COLO829 (cell line): ENCODE measurements around the gene RECK.
A peak's percentile ranks its signal among the peaks of the same experiment; 100 is the strongest.

ENCODE experiments used
- DNase-seq: peaks from one replicate; pipeline ENCODE4 v3.0.0; 2012; ENCODE audit warnings: low spot score

Gene RECK

GRCh38 chr9:36140086-36141084 lies 103.7 kb downstream of the RECK start:
- no peak for DNase-seq

GRCh38 chr9:36141288-36141687 lies 104.6 kb downstream of the RECK start:
- no peak for DNase-seq

- DNase-seq: no peak
Measured at GRCh38 chr9:36141761-36142160, 105.0 kb downstream of the RECK start.

DNA sequence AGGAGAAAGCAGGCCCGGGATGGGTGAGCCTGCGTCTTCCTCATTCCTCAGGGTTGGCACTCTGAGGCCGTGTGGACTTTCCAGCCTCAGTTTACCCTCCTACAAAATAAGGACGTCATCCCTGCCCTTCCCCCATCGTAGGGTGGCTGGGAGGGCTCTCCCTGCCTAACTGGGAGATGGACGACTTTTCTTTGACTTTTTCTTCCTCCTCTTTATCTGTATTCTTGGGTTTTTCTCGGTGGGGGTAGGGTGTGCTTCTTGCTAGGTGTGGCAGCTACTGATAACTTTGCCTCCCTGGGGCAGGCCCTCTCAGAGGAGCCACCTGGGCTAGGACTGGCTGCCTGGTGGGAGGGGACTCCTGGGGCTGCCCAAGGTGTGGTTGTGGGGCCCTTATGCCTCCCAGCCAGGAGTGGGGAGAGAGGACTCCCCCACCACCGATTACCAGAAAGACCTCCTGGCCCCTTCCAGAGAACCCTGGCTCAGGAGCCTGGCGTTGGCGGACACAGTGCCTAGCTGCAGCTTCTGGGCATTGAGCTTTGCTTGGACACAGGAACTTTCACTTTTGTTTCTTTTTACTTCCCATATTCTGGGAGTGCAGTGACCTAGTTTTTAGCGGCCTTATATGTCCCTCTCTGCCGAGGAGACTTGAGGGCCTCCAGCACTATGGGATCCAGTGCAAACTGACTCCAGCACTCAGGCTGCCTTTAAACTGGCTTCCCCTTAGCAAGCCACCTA lies 106.0 kb downstream of the RECK start:
- DNase-seq: no peak

GRCh38 chr9:36143245-36143641 lies 106.5 kb downstream of the RECK start:
- DNase-seq: no peak

- DNase-seq: no peak
Measured at GRCh38 chr9:36144309-36145232, 107.9 kb downstream of the RECK start.

DNA sequence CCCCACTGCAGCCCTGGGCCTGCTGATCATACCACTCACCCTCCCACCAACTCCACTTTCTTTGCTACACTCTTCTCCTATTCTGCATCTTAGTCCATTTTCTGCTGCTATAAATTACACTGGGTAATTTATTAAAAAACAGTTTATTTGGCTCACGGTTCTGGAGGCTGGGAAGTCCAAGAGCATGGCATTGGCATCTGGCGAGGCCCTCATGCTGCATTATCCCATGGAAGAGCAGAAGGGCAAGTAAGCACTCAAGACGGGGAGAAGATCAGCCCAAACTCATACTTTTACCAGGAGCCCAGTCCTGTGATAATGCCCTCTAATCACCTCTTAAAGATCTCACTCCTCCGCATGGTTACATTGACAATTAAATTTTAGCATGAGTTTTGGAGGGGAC lies 109.3 kb downstream of the RECK start:
- DNase-seq: no peak

DNA sequence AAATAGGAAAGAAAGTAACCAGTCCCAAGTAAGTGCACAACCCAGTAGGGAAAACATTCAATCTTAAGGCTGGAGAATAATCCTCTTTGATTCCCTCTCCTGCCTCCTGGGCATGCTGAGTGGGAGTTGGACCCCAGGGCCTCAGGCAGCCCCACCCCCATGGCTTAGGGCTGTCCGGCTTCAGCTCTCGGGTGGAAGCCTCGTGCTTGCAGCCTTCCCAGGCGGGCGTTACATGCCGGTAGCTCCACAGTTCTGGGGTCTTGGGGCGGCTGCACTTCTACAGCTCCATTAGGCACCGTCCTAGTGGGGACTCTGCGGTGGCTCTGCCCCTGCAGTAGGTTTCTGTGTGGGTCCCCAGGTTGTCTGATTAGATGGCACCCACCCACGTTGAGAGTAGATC lies 109.9 kb downstream of the RECK start:
- DNase-seq: no peak

- no peak for DNase-seq
Measured at GRCh38 chr9:36147441-36148175, 110.9 kb downstream of the RECK start.

DNA sequence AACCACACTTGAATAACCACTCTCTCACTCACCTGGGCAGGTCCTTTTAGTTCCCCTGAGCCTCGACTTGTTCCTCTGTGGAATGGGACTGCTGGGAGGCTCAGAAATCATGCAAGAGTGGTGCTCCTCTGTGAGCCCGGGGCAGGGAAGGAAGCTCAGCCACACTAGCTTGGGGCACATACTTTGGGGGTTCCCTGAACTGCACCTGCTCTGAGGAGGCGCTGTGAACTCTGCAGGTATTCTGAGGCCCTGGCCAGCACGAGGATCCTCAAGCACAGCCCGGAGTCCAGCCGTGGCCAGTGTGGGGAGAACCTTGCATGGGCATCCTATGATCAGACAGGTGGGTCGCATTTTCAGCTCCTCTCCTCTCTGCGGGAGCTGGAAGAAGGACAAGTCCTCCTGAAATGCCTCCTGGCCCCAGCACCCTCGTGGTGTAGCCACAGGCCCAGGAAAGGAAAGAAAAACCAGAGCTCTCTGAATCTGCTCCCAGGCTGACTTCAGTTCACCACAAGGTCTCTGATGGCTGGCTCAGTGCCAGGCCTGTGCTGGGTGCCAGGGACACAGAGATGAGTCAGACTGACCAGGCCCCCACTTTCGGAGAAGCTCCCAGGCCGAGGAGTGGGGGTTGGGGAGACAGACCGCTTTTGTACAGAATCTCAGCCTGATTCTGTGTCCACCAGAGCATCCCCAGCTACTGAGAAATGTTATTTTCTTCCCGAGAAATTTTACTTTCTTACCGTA lies 111.8 kb downstream of the RECK start:
- DNase-seq: peak; percentile 98

DNA sequence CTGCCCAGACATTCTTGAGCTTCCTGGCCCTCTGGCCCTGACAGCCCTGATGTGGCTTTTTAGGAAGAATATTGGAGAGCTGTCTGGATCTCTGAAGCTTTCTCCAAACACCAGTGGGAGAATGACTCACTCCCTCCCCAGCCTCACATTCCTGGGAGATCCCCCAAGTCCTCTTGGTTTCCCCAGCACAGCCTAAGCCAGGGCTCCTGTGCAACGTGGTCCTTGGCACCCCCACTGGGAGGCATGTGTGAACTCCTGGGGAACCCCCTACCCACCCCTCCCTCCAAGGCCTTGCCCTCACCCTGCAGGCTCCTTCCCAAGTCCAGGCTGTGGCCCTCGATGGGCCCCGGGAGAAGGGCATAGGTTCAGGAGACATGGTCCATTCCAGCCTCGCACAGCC lies 112.5 kb downstream of the RECK start:
- DNase-seq: no peak

- DNase-seq: no peak
Measured at GRCh38 chr9:36150574-36151315, 114.0 kb downstream of the RECK start.

DNA sequence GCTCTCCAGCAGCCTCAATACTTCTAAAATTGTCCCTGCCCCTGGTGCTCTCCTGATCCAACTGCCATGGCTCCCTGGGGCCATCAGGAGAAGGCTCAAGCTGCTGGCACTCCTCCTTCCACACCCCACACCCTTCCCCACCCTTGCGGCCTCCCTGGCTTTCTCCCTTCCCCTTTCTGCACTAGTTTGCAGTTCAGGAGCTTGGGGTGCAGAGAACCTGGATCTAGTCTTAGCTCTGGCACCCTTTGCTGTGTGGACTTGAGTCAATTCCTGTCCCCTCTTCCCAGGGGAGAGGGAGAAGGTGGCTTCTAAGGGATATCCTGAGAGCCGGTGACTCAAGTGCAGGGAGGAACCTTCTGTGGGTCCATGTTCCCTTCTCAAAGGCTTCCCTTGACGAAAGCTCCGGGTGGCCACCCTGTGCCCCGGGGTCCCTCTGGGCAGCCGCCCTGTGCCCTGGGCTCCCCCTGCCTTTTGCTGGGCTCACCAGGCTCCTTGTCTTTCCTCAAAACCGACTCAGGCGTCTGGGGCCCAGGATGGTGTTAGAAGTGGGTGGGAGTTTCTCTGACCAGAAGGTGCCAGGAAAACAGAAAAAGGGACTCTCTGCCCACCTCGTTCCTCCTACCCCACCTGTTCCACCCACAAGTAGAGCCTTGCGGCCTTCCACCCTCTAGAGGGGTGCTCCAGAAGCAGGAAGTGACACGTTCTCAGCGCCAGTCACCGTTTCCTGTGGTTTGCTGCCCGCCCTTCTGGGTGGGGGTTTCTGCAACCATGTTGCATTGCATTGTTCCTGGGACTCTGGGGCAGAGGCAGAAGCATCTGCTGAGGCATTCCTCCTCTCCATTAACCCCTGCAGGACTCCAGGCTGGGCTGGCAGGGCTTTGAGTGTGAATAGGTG lies 114.8 kb downstream of the RECK start:
- DNase-seq: no peak

GRCh38 chr9:36152741-36153438 lies 116.2 kb downstream of the RECK start:
- no peak for DNase-seq

- no peak for DNase-seq
Measured at GRCh38 chr9:36153746-36154145, 117.0 kb downstream of the RECK start.

- DNase-seq: peak; percentile 62
Measured at GRCh38 chr9:36154331-36154952, 117.7 kb downstream of the RECK start.

DNA sequence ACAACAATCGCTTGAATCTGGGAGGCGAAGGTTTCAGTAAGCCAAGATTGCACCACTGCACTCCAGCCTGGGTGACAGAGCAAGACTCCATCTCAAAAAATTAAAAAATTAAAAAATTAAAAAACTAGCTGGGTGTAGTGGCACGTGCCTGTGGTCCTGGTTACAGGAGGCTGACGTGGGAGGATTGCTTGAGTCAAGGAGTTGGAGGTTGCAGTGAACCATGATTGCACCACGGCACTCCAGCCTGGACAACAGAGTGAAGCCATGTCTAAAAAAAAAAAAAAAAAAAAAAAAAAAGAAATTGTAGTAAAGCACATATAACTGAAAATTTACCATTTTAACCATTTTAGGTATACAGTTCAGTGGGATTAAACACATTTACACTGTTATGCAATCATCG lies 119.4 kb downstream of the RECK start:
- DNase-seq: no peak

DNA sequence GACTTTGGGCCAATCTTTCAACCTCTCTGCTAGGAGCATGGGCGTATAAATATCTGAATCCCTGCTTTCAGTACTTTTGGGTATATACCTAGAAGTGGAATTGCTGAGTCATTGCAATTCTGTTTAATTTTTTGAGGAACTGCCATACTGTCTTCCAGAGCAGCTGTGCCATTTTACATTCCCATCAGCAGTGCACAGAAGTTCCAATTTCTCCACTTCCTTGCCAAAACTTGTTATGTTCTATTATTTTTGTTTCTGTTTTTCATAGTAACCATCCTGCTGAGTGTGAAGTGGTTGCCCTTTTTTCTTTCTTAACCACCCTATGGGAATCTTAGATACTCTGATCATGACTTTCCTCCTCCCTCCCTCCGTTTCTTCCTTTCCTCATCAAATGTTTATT lies 121.4 kb downstream of the RECK start:
- no peak for DNase-seq
